DND-41 (cell line): ENCODE measurements around the gene ZNF578.
A peak's percentile ranks its signal among the peaks of the same experiment; 100 is the strongest.
"Not testable (repeated sequence)": the region's sequence is repeated elsewhere in the genome, so short reads cannot be mapped to it uniquely, and the experiment has no call there.

Experiments used
- ATAC-seq: fragments of 200-7000 bp; cut with Tn5 transposase; 3 replicates; pipeline ENCODE4 v1.9.1; 2021; ENCODE audit warnings: low read depth; ENCODE audit not compliant: insufficient read depth
- DNase-seq: peaks from one replicate; pipeline ENCODE4 v3.0.0-alpha.2; 2020
- H2AFZ ChIP-seq: 2 replicates; pipeline ENCODE4 v1.6.0; 2012; ENCODE audit warnings: low read depth, low read length
- H3K27ac ChIP-seq: 2 replicates; pipeline ENCODE4 v1.5.1; 2012; ENCODE audit warnings: low read length, inconsistent platforms
- H3K27me3 ChIP-seq: fragments of 200-600 bp; sonication (generic); 2 replicates; pipeline ENCODE4 v1.6.0; 2012; ENCODE audit warnings: low read length, mild to moderate bottlenecking, inconsistent platforms; ENCODE audit not compliant: insufficient read depth, poor library complexity
- H3K36me3 ChIP-seq: 2 replicates; pipeline ENCODE4 v1.5.1; 2012; ENCODE audit warnings: low read length, inconsistent platforms; ENCODE audit not compliant: insufficient read depth
- H3K4me1 ChIP-seq: 2 replicates; pipeline ENCODE4 v1.5.1; 2012; ENCODE audit warnings: mild to moderate bottlenecking, low read length; ENCODE audit not compliant: insufficient read depth
- H3K4me2 ChIP-seq: 2 replicates; pipeline ENCODE4 v1.6.0; 2012; ENCODE audit warnings: mild to moderate bottlenecking, moderate library complexity, low read length, inconsistent platforms; ENCODE audit not compliant: insufficient read depth
- H3K4me3 ChIP-seq, 2 experiments: fragments of 200-600 bp in 1 of 2; shearing (Covaris generic) in 1 of 2; 2 replicates each; pipeline ENCODE4 v1.5.1; 2012 to 2016; ENCODE audit warnings: inconsistent platforms in 2 of 2, low read length in 2 of 2, mild to moderate bottlenecking in 2 of 2, low read depth in 1 of 2, moderate library complexity in 1 of 2
- H3K79me2 ChIP-seq: 2 replicates; pipeline ENCODE4 v1.6.0; 2012; ENCODE audit warnings: low read length, inconsistent platforms; ENCODE audit not compliant: insufficient read depth
- H3K9ac ChIP-seq: 2 replicates; pipeline ENCODE4 v1.6.0; 2012; ENCODE audit warnings: low read depth, mild to moderate bottlenecking, inconsistent platforms, low read length, moderate library complexity
- H3K9me3 ChIP-seq: 2 replicates; pipeline ENCODE4 v1.5.1; 2012; ENCODE audit warnings: low read length, moderate library complexity, mild to moderate bottlenecking, inconsistent platforms; ENCODE audit not compliant: insufficient read depth, severe bottlenecking
- H4K20me1 ChIP-seq: 2 replicates; pipeline ENCODE4 v1.6.0; 2012; ENCODE audit warnings: low read length; ENCODE audit not compliant: insufficient read depth
- EZH2 ChIP-seq: IDR thresholded peaks from 3 replicates; pipeline ENCODE4 v1.6.1; 2012; ENCODE audit warnings: borderline replicate concordance, low read depth, mild to moderate bottlenecking, moderate library complexity, low read length, inconsistent platforms; ENCODE audit not compliant: severe bottlenecking
- TF ChIP-seq, protein P1 (sequence below): IDR thresholded peaks from 2 replicates; pipeline ENCODE4 v1.5.1; 2012; ENCODE audit warnings: borderline replicate concordance, low read length, moderate library complexity, mild to moderate bottlenecking; ENCODE audit not compliant: poor library complexity, severe bottlenecking; ENCODE audit errors: extremely low read depth

ZNF578 gene

GRCh38 chr19:52464798-52465470 lies 11.6 kb downstream of the ZNF578 start:
- peak; percentile 61 for DNase-seq
- Histone ChIP-seq H3K36me3 (no peaks in the 10 kb centered on the region), H3K4me2 (no peak overlapping the region), H3K27ac (no peak overlapping the region), H3K9me3 (peaks cover 12% of the 10 kb centered on the region), H3K4me1 (0 out of 2 replicates have a peak, but pooled peaks cover 3% of the 10 kb centered on the region), H3K79me2 (no peaks in the 10 kb centered on the region), H3K9ac (no peak overlapping the region), H3K27me3 (no peaks in the 10 kb centered on the region), H4K20me1 (no peaks in the 10 kb centered on the region), H3K4me3 (no peak overlapping the region), H2AFZ (no peak overlapping the region; the same call in 1 of the 2 replicates)
- peak; percentile 35; the same call in 1 of the 3 replicates for ATAC-seq
- TF ChIP-seq EZH2: no peak
- TF ChIP-seq, protein P1, sequence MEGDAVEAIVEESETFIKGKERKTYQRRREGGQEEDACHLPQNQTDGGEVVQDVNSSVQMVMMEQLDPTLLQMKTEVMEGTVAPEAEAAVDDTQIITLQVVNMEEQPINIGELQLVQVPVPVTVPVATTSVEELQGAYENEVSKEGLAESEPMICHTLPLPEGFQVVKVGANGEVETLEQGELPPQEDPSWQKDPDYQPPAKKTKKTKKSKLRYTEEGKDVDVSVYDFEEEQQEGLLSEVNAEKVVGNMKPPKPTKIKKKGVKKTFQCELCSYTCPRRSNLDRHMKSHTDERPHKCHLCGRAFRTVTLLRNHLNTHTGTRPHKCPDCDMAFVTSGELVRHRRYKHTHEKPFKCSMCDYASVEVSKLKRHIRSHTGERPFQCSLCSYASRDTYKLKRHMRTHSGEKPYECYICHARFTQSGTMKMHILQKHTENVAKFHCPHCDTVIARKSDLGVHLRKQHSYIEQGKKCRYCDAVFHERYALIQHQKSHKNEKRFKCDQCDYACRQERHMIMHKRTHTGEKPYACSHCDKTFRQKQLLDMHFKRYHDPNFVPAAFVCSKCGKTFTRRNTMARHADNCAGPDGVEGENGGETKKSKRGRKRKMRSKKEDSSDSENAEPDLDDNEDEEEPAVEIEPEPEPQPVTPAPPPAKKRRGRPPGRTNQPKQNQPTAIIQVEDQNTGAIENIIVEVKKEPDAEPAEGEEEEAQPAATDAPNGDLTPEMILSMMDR: peak; percentile 66

- H2AFZ ChIP-seq: no peak overlapping the region
- no peaks in the 10 kb centered on the region for H3K27me3 ChIP-seq
- H3K27ac ChIP-seq: no peak overlapping the region
- no peaks in the 10 kb centered on the region for H4K20me1 ChIP-seq
- no peaks in the 10 kb centered on the region for H3K36me3 ChIP-seq
- H3K9me3 ChIP-seq: peaks cover 73% of the 10 kb centered on the region
- no peak for ATAC-seq
- no peaks in the 10 kb centered on the region for H3K79me2 ChIP-seq
- no peak overlapping the region for H3K4me2 ChIP-seq
- H3K4me3 ChIP-seq: no peak overlapping the region
- H3K4me1 ChIP-seq: no peaks in the 10 kb centered on the region
- no peak overlapping the region for H3K9ac ChIP-seq
- no peak for DNase-seq
- TF ChIP-seq, protein P1: no peak
- TF ChIP-seq EZH2: no peak
Observed at GRCh38 chr19:52473655-52474350, 20.4 kb downstream of the ZNF578 start.

DNA sequence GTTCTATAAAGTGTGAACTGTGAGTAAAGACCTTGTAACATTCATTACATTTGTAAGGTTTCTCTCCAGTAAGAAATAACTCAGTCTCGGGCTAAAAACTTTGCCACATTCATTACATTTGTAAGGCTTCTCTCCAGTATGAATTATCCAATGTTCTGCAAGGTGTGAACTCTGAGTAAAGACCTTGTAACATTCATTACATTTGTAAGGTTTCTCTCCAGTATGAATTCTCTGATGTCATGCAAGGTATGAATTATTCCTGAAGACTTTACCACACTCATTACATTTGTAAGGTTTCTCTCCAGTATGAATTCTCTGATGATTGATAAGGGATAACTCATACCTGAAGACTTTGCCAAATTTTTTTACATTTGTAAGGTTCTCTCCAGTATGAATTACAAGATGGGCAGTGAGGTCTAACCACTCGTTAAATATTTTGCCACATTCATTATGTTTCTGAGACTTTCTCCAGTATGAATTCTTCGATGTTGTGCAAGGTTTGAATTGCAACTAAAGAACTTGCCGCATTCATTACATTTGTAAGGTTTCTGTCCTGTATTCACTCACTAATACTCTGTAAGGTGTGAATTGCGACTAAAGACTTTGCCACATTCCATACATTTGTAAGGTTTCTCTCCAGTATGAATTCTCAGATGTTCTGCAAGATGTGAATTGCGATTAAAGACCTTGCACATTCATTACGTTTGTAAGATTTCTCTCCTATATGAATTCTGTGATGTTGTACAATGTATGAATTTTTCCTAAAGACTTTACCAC lies 21.2 kb downstream of the ZNF578 start:
- H3K4me3 ChIP-seq: no peak overlapping the region
- DNase-seq (no peak), ATAC-seq (no peak)
- H3K4me2 ChIP-seq: no peak overlapping the region
- H3K27ac ChIP-seq: no peak overlapping the region
- H4K20me1 ChIP-seq: no peaks in the 10 kb centered on the region
- TF ChIP-seq, protein P1: no peak
- no peak for TF ChIP-seq EZH2
- H3K9ac ChIP-seq: no peak overlapping the region
- no peaks in the 10 kb centered on the region for H3K79me2 ChIP-seq
- H3K9me3 ChIP-seq: peaks cover 71% of the 10 kb centered on the region
- no peaks in the 10 kb centered on the region for H3K4me1 ChIP-seq
- H2AFZ ChIP-seq: no peak overlapping the region
- no peaks in the 10 kb centered on the region for H3K36me3 ChIP-seq
- H3K27me3 ChIP-seq: no peaks in the 10 kb centered on the region

- H3K4me1 ChIP-seq, H3K27me3 ChIP-seq, H3K9ac ChIP-seq, DNase-seq, H3K4me2 ChIP-seq, H3K36me3 ChIP-seq, H2AFZ ChIP-seq, H3K4me3 ChIP-seq, H4K20me1 ChIP-seq, H3K79me2 ChIP-seq, ATAC-seq, H3K27ac ChIP-seq: not testable (repeated sequence)
- peaks cover 20% of the 10 kb centered on the region for H3K9me3 ChIP-seq
Observed at GRCh38 chr19:52484111-52484743, 30.9 kb downstream of the ZNF578 start.

- not testable (repeated sequence) for H2AFZ ChIP-seq, H3K9ac ChIP-seq, ATAC-seq, H3K4me3 ChIP-seq, DNase-seq, H3K4me1 ChIP-seq, H3K4me2 ChIP-seq, H4K20me1 ChIP-seq, H3K36me3 ChIP-seq, H3K27ac ChIP-seq, H3K79me2 ChIP-seq, H3K27me3 ChIP-seq
- peaks cover 15% of the 10 kb centered on the region for H3K9me3 ChIP-seq
Observed at GRCh38 chr19:52485064-52485463, 31.7 kb downstream of the ZNF578 start.
